ENCODE results near the gene IFT52. TPM values are rescaled to one million over a fixed set of nuclear protein-coding genes. Genes with fewer than 3 reads are reported as not detected.
A peak's percentile ranks its signal among the peaks of the same experiment; 100 is the strongest.
"Not testable (repeated sequence)": the region's sequence is repeated elsewhere in the genome, so short reads cannot be mapped to it uniquely, and the experiment has no call there.

IFT52 gene
- total RNA-seq, 1 experiment from 2014 or later = 12.9 TPM

DNA sequence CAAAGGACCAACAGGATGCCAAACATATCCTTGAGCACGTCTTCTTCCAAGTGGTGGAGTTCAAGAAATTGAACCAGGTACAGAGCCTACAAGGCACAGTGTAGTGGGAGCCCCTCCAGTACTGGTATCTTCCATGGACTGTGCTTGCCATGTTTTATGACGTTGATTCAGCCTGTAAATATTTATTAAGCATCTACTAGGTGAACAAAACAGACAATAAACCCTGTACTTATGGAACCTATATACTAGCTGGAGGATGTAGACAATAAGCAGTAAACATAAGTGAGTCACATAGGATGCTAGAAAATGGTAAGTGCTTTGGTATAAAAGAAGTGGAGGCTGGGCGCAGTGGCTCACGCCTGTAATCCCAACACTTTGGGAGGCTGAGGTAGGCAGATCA lies 51.8 kb downstream of the IFT52 start:
- no peak for DNase-seq (ENCODE audit: low read depth)

- DNase-seq (ENCODE audit: low read depth) = no peak
Measured at GRCh38 chr20:43650997-43651525, 60.3 kb downstream of the IFT52 start.

- DNase-seq (ENCODE audit: low read depth) = not testable (repeated sequence)
Measured at GRCh38 chr20:43651650-43652184, 61.0 kb downstream of the IFT52 start.

DNA sequence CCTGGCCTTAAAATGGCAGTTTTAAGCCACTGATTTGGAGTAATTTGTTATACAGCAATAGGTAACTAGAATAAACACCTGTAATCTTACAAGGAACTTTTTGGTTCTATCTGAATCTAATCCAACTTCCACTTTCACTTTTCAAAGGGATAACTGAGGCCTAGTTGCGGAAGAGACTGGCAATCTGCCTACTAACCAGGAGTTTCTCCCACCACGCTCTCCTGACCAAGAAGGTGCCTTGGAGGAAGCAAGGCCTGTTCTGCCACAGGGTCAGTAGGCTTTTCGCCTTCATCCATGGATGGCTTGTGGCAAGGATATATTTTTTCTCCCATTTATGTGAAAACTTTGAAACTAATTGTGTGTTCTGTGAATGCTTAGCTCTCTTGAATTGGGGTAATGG lies 63.2 kb downstream of the IFT52 start:
- no peak for DNase-seq (ENCODE audit: low read depth)

- not testable (repeated sequence) for DNase-seq (ENCODE audit: low read depth)
Measured at GRCh38 chr20:43655176-43655575, 64.4 kb downstream of the IFT52 start.

GRCh38 chr20:43655937-43656336 lies 65.2 kb downstream of the IFT52 start:
- DNase-seq (ENCODE audit: low read depth) = no peak

DNA sequence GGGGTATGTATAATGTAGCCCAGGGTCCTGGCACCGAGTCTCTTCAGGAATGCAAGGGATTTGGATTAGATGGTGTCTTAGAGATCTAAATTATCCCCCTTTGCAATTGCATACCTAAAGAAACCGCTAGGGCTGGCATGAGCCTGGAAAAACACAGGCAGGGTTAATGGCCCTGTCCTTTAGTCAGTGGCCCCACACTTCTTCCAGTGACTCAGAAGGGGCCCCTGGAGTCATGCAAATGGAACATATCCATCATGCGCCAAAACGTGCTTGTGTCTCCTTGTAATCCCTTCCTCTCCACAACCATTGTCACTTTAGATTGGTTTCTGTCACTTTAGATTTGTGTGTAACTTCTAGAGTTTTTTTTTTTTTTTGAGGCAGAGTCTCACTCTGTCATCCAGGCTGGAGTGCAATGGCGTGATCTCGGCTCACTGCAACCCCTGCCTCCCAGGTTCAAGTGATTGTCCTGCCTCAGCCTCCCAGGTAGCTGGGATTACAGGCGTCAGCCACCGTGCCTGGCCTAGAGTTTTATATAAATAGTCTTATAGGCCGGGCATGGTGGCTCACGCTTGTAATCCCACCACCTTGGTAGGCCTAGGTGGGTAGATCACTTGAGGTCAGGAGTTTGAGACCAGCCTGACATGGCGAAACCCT lies 67.5 kb downstream of the IFT52 start:
- peak; percentile 41 for DNase-seq (ENCODE audit: low read depth)

- DNase-seq (ENCODE audit: low read depth) = no peak
Measured at GRCh38 chr20:43658723-43659419, 68.1 kb downstream of the IFT52 start.

GRCh38 chr20:43662943-43663655 lies 72.4 kb downstream of the IFT52 start:
- DNase-seq (ENCODE audit: low read depth) = peak; percentile 36

- DNase-seq (ENCODE audit: low read depth) = no peak
Measured at GRCh38 chr20:43665466-43666176, 74.9 kb downstream of the IFT52 start.

DNA sequence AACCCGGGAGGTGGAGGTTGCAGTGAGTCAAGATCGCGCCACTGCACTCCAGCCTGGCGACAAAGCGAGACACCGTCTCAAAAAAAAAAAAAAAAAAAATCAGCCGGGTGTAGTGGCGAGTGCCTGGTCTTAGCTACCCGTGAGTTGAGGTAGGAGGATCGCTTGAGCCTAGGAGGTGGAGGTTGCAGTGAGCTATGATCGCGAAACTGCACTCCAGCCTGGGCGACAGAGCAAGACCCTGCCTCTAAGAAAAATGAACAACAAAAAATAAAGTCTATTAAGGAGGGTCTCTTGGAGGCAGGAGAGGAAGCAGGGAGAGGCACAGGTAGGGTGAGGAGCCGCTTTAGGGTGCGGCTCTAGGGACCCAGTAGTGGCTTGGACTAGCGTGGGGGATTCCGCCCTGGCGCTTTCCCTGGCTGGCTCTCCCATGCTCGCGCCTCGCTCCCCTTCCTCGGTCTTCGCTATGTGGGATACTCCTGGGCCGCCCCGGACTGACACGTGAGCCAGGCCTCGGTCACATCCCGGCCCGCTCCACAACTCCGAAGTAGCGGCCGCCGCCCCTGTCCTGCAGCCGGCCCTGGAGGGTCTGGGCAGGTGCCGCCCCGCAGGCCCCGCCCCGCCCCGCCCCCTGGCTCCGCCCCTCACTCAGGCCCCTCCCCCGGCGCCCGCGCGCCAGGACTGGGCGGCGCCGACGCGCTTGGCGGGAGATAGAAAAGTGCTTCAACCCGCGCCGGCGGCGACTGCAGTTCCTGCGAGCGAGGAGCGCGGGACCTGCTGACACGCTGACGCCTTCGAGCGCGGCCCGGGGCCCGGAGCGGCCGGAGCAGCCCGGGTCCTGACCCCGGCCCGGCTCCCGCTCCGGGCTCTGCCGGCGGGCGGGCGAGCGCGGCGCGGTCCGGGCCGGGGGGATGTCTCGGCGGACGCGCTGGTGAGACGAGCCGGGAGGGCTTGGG lies 75.9 kb downstream of the IFT52 start, which contains the start of gene MYBL2:
TSS of gene MYBL2 (plus strand) at position 739 of the 953 bp plus-strand sequence. CDS start at position 909, 170 bp downstream.
- DNase-seq (ENCODE audit: low read depth) = no peak

DNA sequence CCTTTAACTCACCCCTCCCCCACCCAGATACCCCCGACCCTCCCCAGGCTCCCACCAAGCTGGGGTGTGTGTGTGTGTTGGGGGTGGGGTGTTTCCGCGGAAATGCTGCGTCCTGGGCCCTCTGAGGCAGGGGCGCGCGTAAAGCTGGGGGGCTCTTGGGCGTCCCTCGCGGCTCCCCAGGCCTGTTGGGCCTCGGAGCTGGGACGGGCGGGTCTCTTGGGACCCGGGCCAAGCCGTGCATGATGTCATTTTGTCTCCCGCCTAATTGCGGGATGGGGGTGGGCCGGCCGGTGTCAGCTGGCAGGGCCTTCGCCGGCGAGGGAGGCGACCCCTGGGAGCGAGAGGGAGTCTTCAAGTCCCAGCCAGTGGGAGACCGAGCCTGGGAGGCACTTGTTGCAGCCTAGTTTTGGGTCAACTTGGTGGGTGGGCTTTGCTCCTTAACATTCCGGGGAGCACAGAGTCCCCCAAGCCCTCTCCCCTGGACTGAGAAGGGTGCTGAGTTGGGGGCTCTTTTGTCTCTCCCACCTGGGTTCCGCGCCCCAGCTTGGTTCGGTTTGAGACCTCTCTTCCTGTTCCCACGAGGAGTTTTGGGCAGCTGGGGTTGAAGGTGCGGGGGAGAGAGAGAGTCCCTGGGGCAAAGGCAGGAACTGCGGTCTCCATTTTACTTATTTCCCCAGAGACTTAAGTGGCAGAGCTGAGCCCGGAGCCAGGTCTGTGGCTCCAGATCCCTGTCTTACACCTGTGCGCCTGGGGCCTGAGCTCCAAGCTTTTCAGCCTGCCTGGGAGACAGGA lies 76.8 kb downstream of the IFT52 start:
- DNase-seq (ENCODE audit: low read depth) = no peak

- peak; percentile 87 for DNase-seq (ENCODE audit: low read depth)
Measured at GRCh38 chr20:43669332-43669731, 78.6 kb downstream of the IFT52 start.

GRCh38 chr20:43670423-43670822 lies 79.7 kb downstream of the IFT52 start:
- no peak for DNase-seq (ENCODE audit: low read depth)

DNA sequence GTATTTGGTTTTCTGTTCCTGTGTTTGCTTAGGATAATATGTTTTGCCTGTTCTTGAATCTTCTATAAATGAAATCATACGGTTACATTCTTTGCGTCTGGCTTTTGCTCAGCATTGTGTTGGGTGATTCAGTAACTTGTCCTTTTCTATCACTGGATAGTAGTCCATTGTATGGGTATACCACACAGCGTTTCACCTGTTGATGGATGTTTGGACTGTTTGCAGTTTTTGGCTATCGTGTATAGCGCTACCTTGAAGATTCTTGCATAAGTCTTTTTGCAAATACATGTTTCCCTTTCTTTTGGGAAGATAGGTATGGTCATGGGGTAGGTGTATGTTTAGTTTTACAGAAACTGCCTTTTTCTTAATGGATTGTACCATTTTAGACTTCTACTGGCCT lies 85.6 kb downstream of the IFT52 start:
- no peak for DNase-seq (ENCODE audit: low read depth)

GRCh38 chr20:43680981-43681380 lies 90.2 kb downstream of the IFT52 start:
- no peak for DNase-seq (ENCODE audit: low read depth)

GRCh38 chr20:43681468-43681942 lies 90.8 kb downstream of the IFT52 start:
- DNase-seq (ENCODE audit: low read depth) = no peak

DNA sequence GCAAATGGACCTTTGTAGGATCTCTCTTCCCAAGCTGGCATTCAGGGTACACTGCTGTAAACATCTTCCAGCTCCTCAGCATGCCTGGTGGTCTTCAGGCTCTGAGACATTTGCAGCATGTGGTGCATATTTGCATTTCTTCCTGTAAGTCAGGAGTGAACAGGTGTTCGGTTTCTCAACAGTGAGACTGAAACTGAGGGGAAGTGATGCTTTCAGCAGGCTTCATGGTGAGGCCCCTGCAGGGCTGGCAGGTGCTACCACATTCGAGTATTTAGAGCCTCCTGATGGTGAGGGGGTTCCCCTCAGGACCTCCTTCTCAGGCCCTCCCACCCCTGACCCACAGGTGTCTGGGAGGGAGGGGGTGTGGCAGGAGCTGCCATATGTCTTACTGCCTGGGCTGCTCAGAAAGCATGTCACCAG lies 91.3 kb downstream of the IFT52 start:
- DNase-seq (ENCODE audit: low read depth) = no peak

GRCh38 chr20:43682446-43682845 lies 91.7 kb downstream of the IFT52 start:
- DNase-seq (ENCODE audit: low read depth) = no peak

Measured in HT1080 (cell line).